GM18526 (cell line): ENCODE results near the gene GRID2.

Experiments used
- POLR2A ChIP-seq: IDR thresholded peaks from 3 replicates; pipeline ENCODE4 v1.6.1; 2011; ENCODE audit not compliant: insufficient read length; ENCODE audit errors: extremely low read depth

GRID2 gene

GRCh38 chr4:93809773-93810172, 1506.0 kb downstream of the GRID2 start:
- TF ChIP-seq POLR2A, result no peak

DNA sequence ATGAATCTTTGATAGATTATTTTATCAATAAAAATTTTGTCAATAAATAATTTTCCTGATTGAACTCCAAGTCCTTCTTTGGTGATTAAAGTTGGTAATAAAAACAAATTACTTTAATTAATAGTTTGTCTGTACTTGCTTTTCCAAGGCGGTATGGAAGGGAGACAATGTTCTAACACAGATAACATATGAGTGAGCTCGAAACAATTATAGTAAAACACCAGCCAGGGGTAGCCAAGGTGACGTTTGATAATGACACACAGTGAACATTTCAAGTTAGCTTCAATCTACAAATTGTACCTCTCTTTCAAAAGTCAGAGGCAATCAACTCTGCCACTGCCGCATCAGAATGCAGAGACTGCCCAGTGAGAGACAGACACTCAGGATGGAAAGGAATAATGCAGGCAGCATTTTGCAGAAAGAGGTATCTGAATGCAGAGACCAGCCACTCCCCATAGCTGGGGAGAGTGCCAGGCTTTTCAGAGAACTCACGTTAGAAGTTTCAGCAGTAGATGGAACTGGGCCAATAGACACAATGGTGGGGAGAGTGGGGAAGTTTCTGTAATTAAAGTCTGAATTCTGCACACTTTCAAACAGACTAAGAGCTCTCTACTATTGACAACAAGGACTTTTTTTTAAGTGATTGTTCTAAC, 1506.7 kb downstream of the GRID2 start:
- no peak for TF ChIP-seq POLR2A

DNA sequence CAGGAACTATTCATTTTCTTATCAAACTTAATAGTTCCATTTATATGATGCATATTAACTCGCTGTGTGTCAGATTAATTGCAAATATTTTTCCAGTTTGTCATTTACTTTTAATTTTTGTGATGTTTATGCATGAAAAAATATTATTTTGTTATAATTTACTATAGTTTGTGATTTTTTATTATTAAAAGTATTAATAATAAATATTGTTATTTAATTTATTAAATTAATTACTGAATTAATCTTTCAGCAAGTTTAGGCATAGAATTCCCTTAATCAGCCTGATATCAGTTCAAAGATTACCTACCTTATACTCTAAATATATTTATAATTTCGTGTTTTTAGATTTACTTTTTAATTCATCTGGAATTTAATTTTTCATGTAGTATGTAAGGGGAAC, 1509.3 kb downstream of the GRID2 start:
- no peak for TF ChIP-seq POLR2A

GRCh38 chr4:93814141-93814540, 1510.4 kb downstream of the GRID2 start:
- no peak for TF ChIP-seq POLR2A

GRCh38 chr4:93814722-93815121, 1511.0 kb downstream of the GRID2 start:
- TF ChIP-seq POLR2A, result no peak
